HCT116 (cell line): Measurements from ENCODE around the gene TDRD15. TPM values are rescaled to one million over a fixed set of nuclear protein-coding genes. Genes with fewer than 3 reads are reported as not detected.

ENCODE experiments used
- ATAC-seq: fragments of 200-7000 bp; cut with Tn5 transposase; 2 replicates; pipeline ENCODE4 v1.9.1; 2020; ENCODE audit warnings: mild to moderate bottlenecking, moderate library complexity
- BruUV-seq: library from RNA; stranded (reverse); fragments of 400-500 nt; replicated peaks from 2 replicates; lab custom pipeline; 2021; lab: Mats Ljungman, UMichigan
- CTCF ChIA-PET: fragments of 300-600 bp; sonication (Branson Sonifier 250); formaldehyde crosslinking; loops from one replicate; lab custom pipeline; 2021; ENCODE audit warnings: antibody characterized with exemption; lab: Charles Lee
- POLR2A ChIA-PET: fragments of 300-600, 350-600 bp; sonication (Branson Sonifier 250); formaldehyde crosslinking; loops from one replicate; lab custom pipeline; 2021; ENCODE audit warnings: antibody characterized with exemption; lab: Charles Lee
- RAD21 ChIA-PET, 2 experiments: fragments of 300-600 bp; sonication (Branson Sonifier 250); formaldehyde crosslinking; loops; one replicate each; lab custom pipeline; 2023; ENCODE audit warnings: low total read pairs in 2 of 2; ENCODE audit not compliant: uncharacterized antibody in 2 of 2, unreplicated experiment in 2 of 2, low non-redundant PET in 1 of 2; lab: Charles Lee
- DNase-seq: peaks from one replicate; pipeline ENCODE4 v3.0.0-alpha.2; 2010; ENCODE audit warnings: low read depth, low spot score
- H2AFZ ChIP-seq: fragments of 200-600 bp; shearing (Covaris generic), sonication (generic); 2 replicates; pipeline ENCODE4 v1.6.1; 2017; ENCODE audit warnings: low read depth, mixed run types, mixed read lengths, antibody characterized with exemption, low read length; ENCODE audit not compliant: poor library complexity, severe bottlenecking
- H3K27ac ChIP-seq: 2 replicates; pipeline ENCODE4 v1.5.1; 2012; ENCODE audit warnings: low read depth, low read length
- H3K27me3 ChIP-seq: fragments of 200-600 bp; sonication (generic); 2 replicates; pipeline ENCODE4 v1.6.1; 2016; ENCODE audit warnings: mixed run types, low read length, mixed read lengths; ENCODE audit not compliant: insufficient read depth
- H3K36me3 ChIP-seq, 2 experiments: fragments of 200-500 bp in 1 of 2; fragments of 200-600 bp in 1 of 2; sonication (Bioruptor generic) in 1 of 2; sonication (generic) in 1 of 2; 2 replicates each; pipeline versions ENCODE4 v1.5.1 to v1.6.1; 2014 to 2016; ENCODE audit warnings: low read length in 2 of 2, inconsistent platforms in 1 of 2, mixed read lengths in 1 of 2, mixed run types in 1 of 2; ENCODE audit not compliant: insufficient read depth in 2 of 2, control insufficient read depth in 1 of 2
- H3K4me1 ChIP-seq, 2 experiments: fragments of 200-600 bp in 1 of 2; sonication (generic) in 1 of 2; 2 replicates each; pipeline versions ENCODE4 v1.5.1 to v1.6.1; 2012 to 2017; ENCODE audit warnings: low read length in 2 of 2, inconsistent platforms in 1 of 2, mild to moderate bottlenecking in 1 of 2, mixed read lengths in 1 of 2, mixed run types in 1 of 2, moderate library complexity in 1 of 2; ENCODE audit not compliant: insufficient read depth in 2 of 2, control insufficient read depth in 1 of 2
- H3K4me2 ChIP-seq: fragments of 200-600 bp; sonication (generic); 2 replicates; pipeline ENCODE4 v1.6.1; 2017; ENCODE audit warnings: mixed run types, low read length, mixed read lengths
- H3K4me3 ChIP-seq, 2 experiments: fragments of 200-600 bp in 1 of 2; sonication (generic) in 1 of 2; replicated peaks in 1 of 2; 2 replicates each; pipeline ENCODE4 v1.5.1; 2011 to 2016; ENCODE audit warnings: low read length in 2 of 2, control low read depth in 1 of 2, low read depth in 1 of 2, mild to moderate bottlenecking in 1 of 2, mixed read lengths in 1 of 2, mixed run types in 1 of 2
- H3K79me2 ChIP-seq: fragments of 200-600 bp; sonication (generic); 2 replicates; pipeline ENCODE4 v1.6.1; 2017; ENCODE audit warnings: mild to moderate bottlenecking, mixed run types, low read length, moderate library complexity, mixed read lengths; ENCODE audit not compliant: insufficient read depth
- H3K9ac ChIP-seq: fragments of 200-600 bp; sonication (generic); 2 replicates; pipeline ENCODE4 v1.6.1; 2016; ENCODE audit warnings: low read length, mixed read lengths
- H3K9me2 ChIP-seq: fragments of 200-600 bp; sonication (generic), shearing (Covaris generic); 2 replicates; pipeline ENCODE4 v1.6.1; 2017; ENCODE audit warnings: mixed run types, mild to moderate bottlenecking, moderate library complexity; ENCODE audit not compliant: insufficient read depth
- H3K9me3 ChIP-seq, 2 experiments: fragments of 200-500 bp in 1 of 2; fragments of 200-600 bp in 1 of 2; sonication (Bioruptor generic) in 1 of 2; sonication (generic) in 1 of 2; 2 replicates each; pipeline ENCODE4 v1.6.1; 2014 to 2017; ENCODE audit warnings: low read length in 2 of 2, mixed read lengths in 2 of 2, inconsistent platforms in 1 of 2, low read depth in 1 of 2, mild to moderate bottlenecking in 1 of 2, mixed run types in 1 of 2, moderate library complexity in 1 of 2; ENCODE audit not compliant: control insufficient read depth in 1 of 2, insufficient read depth in 1 of 2
- H4K20me1 ChIP-seq: fragments of 200-600 bp; sonication (generic), shearing (Covaris generic); 2 replicates; pipeline ENCODE4 v1.6.1; 2017; ENCODE audit warnings: mixed run types, mild to moderate bottlenecking, moderate library complexity; ENCODE audit not compliant: insufficient read depth
- CEBPB ChIP-seq: IDR thresholded peaks from 2 replicates; pipeline ENCODE4 v1.6.1; 2012; ENCODE audit warnings: low read depth
- CTCF ChIP-seq, 3 experiments: fragments of 200-600 bp in 1 of 3; sonication (generic) in 1 of 3; IDR thresholded peaks in 2 of 3; conservative IDR thresholded peaks in 1 of 3; 2 replicates each; pipeline ENCODE4 v1.5.1; 2012 to 2017; ENCODE audit warnings: low read depth in 2 of 3, low read length in 2 of 3, antibody characterized with exemption in 1 of 3, borderline replicate concordance in 1 of 3, control low read depth in 1 of 3, mild to moderate bottlenecking in 1 of 3, mixed read lengths in 1 of 3, mixed run types in 1 of 3, moderate library complexity in 1 of 3; ENCODE audit not compliant: insufficient read depth in 1 of 3
- ELF1 ChIP-seq: IDR thresholded peaks from 2 replicates; pipeline ENCODE4 v1.6.1; 2012; ENCODE audit warnings: low read depth, borderline replicate concordance
- EZH2 ChIP-seq: fragments of 200-600 bp; sonication (generic); IDR thresholded peaks from 2 replicates; pipeline ENCODE4 v1.6.1; 2017; ENCODE audit warnings: antibody characterized with exemption, mixed run types
- FOSL1 ChIP-seq: IDR thresholded peaks from 2 replicates; pipeline ENCODE4 v1.6.1; 2012; ENCODE audit warnings: low read depth
- JUND ChIP-seq: IDR thresholded peaks from 2 replicates; pipeline ENCODE4 v1.6.1; 2012
- MAX ChIP-seq: IDR thresholded peaks from 2 replicates; pipeline ENCODE4 v1.6.1; 2012
- POLR2A ChIP-seq: IDR thresholded peaks from 2 replicates; pipeline ENCODE4 v1.7.0; 2011; ENCODE audit warnings: borderline replicate concordance; ENCODE audit not compliant: insufficient read depth, insufficient read length; ENCODE audit errors: extremely low read depth
- POLR2AphosphoS5 ChIP-seq: IDR thresholded peaks from 2 replicates; pipeline ENCODE4 v1.6.1; 2011; ENCODE audit warnings: mild to moderate bottlenecking, low read depth, low read length, moderate library complexity
- REST ChIP-seq: IDR thresholded peaks from 2 replicates; pipeline ENCODE4 v1.6.1; 2012; ENCODE audit warnings: low read depth
- SP1 ChIP-seq: IDR thresholded peaks from 2 replicates; pipeline ENCODE4 v1.6.1; 2012; ENCODE audit warnings: low read depth
- SRF ChIP-seq: IDR thresholded peaks from 2 replicates; pipeline ENCODE4 v1.6.1; 2012; ENCODE audit warnings: low read depth
- TCF7L2 ChIP-seq: IDR thresholded peaks from 2 replicates; pipeline ENCODE4 v1.7.0; 2011; ENCODE audit warnings: borderline replicate concordance, inconsistent platforms; ENCODE audit not compliant: insufficient read depth, insufficient read length; ENCODE audit errors: extremely low read depth
- YY1 ChIP-seq: IDR thresholded peaks from 2 replicates; pipeline ENCODE4 v1.6.1; 2011; ENCODE audit warnings: low read length, low read depth, moderate library complexity, mild to moderate bottlenecking; ENCODE audit not compliant: insufficient replicate concordance; ENCODE audit errors: extremely low read depth
- ZFX ChIP-seq: fragments of 450-650 bp; IDR thresholded peaks from 2 replicates; pipeline ENCODE4 v1.6.1; 2017
- ZNF274 ChIP-seq: fragments of 200-500 bp; sonication (Bioruptor generic); IDR thresholded peaks from 2 replicates; pipeline ENCODE4 v1.6.1; 2014; ENCODE audit warnings: mild to moderate bottlenecking, low read depth, low read length, inconsistent platforms
- intact Hi-C: fragments of 100-400 bp; cut with micrococcal nuclease; formaldehyde crosslinking; loops from 2 replicates; pipeline ENCODE4 v1.10.0; 2022
- total RNA-seq: library from RNA; stranded (reverse); gene quantifications from one replicate; pipeline ENCODE4 v1.2.1, GENCODE V29; 2021; ENCODE audit not compliant: unreplicated experiment
- TF ChIP-seq, protein P1 (sequence below): IDR thresholded peaks from 2 replicates; pipeline ENCODE4 v1.6.1; 2011; ENCODE audit warnings: mild to moderate bottlenecking, low read length, moderate library complexity; ENCODE audit not compliant: insufficient replicate concordance; ENCODE audit errors: extremely low read depth
- TF ChIP-seq, protein P2 (sequence below): IDR thresholded peaks from 2 replicates; pipeline ENCODE4 v1.6.1; 2012

Gene TDRD15
- total RNA-seq, 1 experiment from 2014 or later: not detected

- Histone ChIP-seq H3K9me3 (no peaks in the 10 kb centered on the region), H3K4me2 (no peak overlapping the region), H4K20me1 (no peaks in the 10 kb centered on the region), H3K79me2 (no peaks in the 10 kb centered on the region), H3K27ac (no peak overlapping the region), H3K9ac (no peak overlapping the region), H3K4me1 (no peaks in the 10 kb centered on the region), H3K9me2 (no peaks in the 10 kb centered on the region), H3K27me3 (peaks cover 8% of the 10 kb centered on the region), H2AFZ (no peak overlapping the region), H3K4me3 (no peak overlapping the region), H3K36me3 (no peaks in the 10 kb centered on the region)
- no TSS peak for BruUV-seq
- no peak for ATAC-seq
- CTCF ChIA-PET: no interaction called here
- POLR2A ChIA-PET: no interaction called here
- TF ChIP-seq JUND (no peak), SP1 (no peak), SRF (no peak), ZNF274 (no peak), CEBPB (no peak), ELF1 (no peak), EZH2 (no peak), FOSL1 (no peak), ZFX (no peak), MAX (no peak), CTCF (IDR thresholded peaks at IDR 0.05 in 2 of 3, conservative IDR thresholded peaks at IDR 0.05 in 1 of 3; ENCODE audit: borderline replicate concordance in 1 of 3, insufficient read depth in 1 of 3, low read depth in 2 of 3, low read length in 2 of 3) (no peak), POLR2AphosphoS5 (no peak), TCF7L2 (no peak), REST (no peak), YY1 (no peak), POLR2A (no peak)
- TF ChIP-seq, protein P1, sequence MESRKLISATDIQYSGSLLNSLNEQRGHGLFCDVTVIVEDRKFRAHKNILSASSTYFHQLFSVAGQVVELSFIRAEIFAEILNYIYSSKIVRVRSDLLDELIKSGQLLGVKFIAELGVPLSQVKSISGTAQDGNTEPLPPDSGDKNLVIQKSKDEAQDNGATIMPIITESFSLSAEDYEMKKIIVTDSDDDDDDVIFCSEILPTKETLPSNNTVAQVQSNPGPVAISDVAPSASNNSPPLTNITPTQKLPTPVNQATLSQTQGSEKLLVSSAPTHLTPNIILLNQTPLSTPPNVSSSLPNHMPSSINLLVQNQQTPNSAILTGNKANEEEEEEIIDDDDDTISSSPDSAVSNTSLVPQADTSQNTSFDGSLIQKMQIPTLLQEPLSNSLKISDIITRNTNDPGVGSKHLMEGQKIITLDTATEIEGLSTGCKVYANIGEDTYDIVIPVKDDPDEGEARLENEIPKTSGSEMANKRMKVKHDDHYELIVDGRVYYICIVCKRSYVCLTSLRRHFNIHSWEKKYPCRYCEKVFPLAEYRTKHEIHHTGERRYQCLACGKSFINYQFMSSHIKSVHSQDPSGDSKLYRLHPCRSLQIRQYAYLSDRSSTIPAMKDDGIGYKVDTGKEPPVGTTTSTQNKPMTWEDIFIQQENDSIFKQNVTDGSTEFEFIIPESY: no peak
- TF ChIP-seq, protein P2, sequence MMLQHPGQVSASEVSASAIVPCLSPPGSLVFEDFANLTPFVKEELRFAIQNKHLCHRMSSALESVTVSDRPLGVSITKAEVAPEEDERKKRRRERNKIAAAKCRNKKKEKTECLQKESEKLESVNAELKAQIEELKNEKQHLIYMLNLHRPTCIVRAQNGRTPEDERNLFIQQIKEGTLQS: no peak
- RAD21 ChIA-PET: no interaction called here
- intact Hi-C loops: no loop called here
- DNase-seq: no peak
Observed at GRCh38 chr2:21146638-21147037, 22.9 kb downstream of the TDRD15 start.
